ENCODE results near the gene COG7. TPM values are rescaled to one million over a fixed set of nuclear protein-coding genes. Genes with fewer than 3 reads are reported as not detected.

COG7 gene
- polyA plus RNA-seq, 1 experiment: 31.2 TPM

DNA sequence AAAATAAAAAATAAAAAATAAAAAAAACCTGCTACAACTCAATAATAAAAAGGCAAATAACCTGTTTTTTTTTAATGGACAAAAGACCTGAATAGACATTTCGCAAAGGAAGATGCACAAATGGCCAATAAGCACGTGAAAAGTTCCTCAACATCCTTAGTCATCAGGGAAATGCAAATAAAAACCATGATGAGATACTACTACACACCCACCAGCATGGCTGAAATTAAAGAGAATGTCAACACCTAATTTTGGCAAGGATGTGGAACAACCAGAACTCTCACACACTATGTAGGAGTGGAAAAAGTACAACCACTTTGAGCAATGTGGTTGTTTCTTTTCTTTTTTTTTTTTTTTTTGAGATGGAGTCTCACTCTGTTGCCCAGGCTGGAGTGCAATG lies 24.6 kb downstream of the COG7 start:
- no peak for DNase-seq (ENCODE audit: low read depth)
- TF ChIP-seq, protein P1, sequence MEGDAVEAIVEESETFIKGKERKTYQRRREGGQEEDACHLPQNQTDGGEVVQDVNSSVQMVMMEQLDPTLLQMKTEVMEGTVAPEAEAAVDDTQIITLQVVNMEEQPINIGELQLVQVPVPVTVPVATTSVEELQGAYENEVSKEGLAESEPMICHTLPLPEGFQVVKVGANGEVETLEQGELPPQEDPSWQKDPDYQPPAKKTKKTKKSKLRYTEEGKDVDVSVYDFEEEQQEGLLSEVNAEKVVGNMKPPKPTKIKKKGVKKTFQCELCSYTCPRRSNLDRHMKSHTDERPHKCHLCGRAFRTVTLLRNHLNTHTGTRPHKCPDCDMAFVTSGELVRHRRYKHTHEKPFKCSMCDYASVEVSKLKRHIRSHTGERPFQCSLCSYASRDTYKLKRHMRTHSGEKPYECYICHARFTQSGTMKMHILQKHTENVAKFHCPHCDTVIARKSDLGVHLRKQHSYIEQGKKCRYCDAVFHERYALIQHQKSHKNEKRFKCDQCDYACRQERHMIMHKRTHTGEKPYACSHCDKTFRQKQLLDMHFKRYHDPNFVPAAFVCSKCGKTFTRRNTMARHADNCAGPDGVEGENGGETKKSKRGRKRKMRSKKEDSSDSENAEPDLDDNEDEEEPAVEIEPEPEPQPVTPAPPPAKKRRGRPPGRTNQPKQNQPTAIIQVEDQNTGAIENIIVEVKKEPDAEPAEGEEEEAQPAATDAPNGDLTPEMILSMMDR (IDR thresholded peaks at IDR 0.05; ENCODE audit: insufficient read depth, low read depth, low read length): no peak
- ChIA-PET POLR2A (no interaction called here), CTCF (no interaction called here)
- no peaks in the 10 kb centered on the region for H3K27me3 ChIP-seq (ENCODE audit: control insufficient read depth, insufficient read depth, low read length)
- no peak overlapping the region for H3K4me3 ChIP-seq (ENCODE audit: low read depth, low read length)
- H3K36me3 ChIP-seq (ENCODE audit: control insufficient read depth, insufficient read depth, low read length): peaks cover 9% of the 10 kb centered on the region

DNA sequence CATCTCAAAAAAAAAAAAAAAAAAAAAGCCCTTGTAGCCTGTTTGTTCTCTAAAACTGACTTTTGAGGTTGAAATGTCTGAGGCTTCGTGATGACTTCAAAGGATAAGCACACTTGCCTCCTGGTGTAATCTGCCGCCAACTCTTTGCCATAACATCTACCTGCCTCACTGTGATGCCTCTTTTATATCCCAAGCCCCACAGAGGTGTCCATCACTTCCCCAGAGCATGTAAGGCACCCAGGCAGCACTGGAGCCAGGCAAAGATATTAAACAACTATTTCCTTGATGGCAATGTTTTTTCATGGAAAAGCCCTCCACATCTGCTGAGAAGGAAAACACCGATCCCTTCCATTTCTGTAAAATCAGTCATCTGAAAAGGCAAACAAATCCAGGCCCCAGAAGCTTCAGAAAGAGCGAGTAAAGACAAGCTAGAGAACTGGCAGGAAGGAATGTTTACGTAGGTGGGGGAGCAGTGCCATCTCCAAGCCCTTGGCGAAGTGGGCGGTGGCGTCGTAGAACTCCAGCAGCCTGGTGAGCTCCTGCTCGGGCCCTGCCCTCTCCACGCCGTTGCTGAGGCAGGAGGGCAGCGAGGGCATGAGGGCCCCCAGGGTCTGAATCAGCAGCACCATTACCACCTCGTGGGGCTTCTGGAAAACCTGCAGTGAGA lies 28.6 kb downstream of the COG7 start:
- H3K36me3 ChIP-seq (ENCODE audit: control insufficient read depth, insufficient read depth, low read length): peaks cover 4% of the 10 kb centered on the region; the same call in 1 of the 2 replicates
- POLR2A ChIA-PET: no interaction called here

DNA sequence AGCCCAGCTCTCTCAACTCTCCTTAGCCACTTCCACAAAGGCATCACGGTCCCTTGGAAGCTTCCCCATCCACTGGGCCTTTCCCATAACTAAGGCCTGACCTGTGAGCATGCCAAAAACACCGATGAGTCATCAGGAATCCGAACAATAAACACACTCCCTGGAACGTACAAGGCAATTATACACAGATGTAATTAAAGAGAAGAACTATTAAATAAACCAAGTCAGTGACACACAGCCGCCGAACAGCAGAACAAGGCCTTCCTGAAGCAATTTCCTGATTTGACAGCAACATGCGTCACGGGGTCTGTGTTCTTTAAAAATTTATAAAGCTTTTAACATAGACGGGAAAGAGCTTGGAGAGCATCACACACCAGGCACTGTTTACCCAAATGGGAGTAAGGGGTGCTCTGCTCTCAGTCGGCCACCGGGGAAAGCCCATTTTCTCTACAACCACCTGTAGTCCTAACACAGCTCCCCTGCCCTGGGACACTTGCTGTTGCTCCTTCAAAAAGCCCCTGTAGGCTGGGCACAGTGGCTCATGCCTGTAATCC lies 29.4 kb downstream of the COG7 start:
- CTCF ChIA-PET: interaction anchor here (1.0 to 4.8 kb wide), 5 partner anchors 9 to 242 kb away, joined by 3 to 59 read pairs (median 5); no protein-coding TSS in a partner anchor

More for the DNA sequence above, 28.6 kb downstream of the COG7 start:
- Histone ChIP-seq H3K27me3 (ENCODE audit: control insufficient read depth, insufficient read depth, low read length) (no peaks in the 10 kb centered on the region), H3K4me3 (ENCODE audit: low read depth, low read length) (no peak overlapping the region)
- TF ChIP-seq, protein P1 (IDR thresholded peaks at IDR 0.05; ENCODE audit: insufficient read depth, low read depth, low read length): no peak
- CTCF ChIA-PET: interaction anchor here (1.0 to 4.8 kb wide), 6 partner anchors 10 to 243 kb away, joined by 3 to 59 read pairs (median 5); partner anchors contain the start of gene SCNN1G
- no peak for DNase-seq (ENCODE audit: low read depth)

DNA sequence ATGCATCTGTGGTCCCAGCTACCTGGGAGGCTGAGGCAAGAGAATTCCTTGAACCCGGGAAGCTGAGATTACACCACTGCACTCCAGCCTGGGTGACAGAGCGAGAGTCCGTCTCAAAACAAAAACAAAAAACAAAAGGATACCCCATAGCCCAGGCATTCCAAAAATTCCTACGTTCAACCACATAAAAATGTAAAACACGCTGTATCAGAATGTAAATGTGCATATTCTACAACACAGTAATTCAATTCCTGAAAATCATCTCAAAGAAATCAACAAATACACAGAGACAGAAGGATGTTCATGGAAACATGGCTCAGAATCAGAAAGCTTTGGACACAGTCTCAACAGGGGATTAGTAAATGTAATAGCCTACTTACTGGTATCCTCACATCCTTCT lies 33.0 kb downstream of the COG7 start:
- Histone ChIP-seq H3K27me3 (ENCODE audit: control insufficient read depth, insufficient read depth, low read length) (no peaks in the 10 kb centered on the region), H3K36me3 (ENCODE audit: control insufficient read depth, insufficient read depth, low read length) (peaks cover 6% of the 10 kb centered on the region), H3K4me3 (ENCODE audit: low read depth, low read length) (no peak overlapping the region)
- no peak for DNase-seq (ENCODE audit: low read depth)
- CTCF ChIA-PET: interaction anchor here (1.4 to 1.6 kb wide), 2 partner anchors 14 to 15 kb away, joined by 5 to 6 read pairs; no protein-coding TSS in a partner anchor
- POLR2A ChIA-PET: no interaction called here
- TF ChIP-seq, protein P1 (IDR thresholded peaks at IDR 0.05; ENCODE audit: insufficient read depth, low read depth, low read length): no peak

More for the DNA sequence above, 29.4 kb downstream of the COG7 start:
- Histone ChIP-seq H3K4me3 (ENCODE audit: low read depth, low read length) (no peak overlapping the region), H3K27me3 (ENCODE audit: control insufficient read depth, insufficient read depth, low read length) (no peaks in the 10 kb centered on the region), H3K36me3 (ENCODE audit: control insufficient read depth, insufficient read depth, low read length) (peaks cover 4% of the 10 kb centered on the region; the same call in 1 of the 2 replicates)
- TF ChIP-seq, protein P1 (IDR thresholded peaks at IDR 0.05; ENCODE audit: insufficient read depth, low read depth, low read length): no peak
- peak; percentile 97 for DNase-seq (ENCODE audit: low read depth)
- POLR2A ChIA-PET: no interaction called here

DNA sequence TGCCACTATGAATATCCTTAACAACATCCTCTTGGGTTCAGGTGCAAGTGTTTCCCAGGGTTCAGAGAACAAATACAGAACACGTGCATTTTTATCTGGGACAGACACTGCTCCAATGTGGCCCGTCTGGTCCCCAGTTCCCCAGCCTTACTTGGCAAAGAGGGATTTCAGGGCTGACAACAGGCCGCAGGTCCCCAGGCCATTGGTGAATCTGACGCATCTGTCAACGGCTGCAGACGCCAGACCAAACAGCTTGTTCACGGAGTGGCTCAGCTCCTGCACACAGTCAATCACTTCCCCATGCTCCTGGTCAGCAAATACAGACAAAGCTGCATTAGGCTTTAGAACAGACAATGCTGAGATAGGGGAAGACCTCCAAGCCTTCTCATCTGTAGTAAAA lies 36.2 kb downstream of the COG7 start:
- TF ChIP-seq, protein P1 (IDR thresholded peaks at IDR 0.05; ENCODE audit: insufficient read depth, low read depth, low read length): no peak
- Histone ChIP-seq H3K27me3 (ENCODE audit: control insufficient read depth, insufficient read depth, low read length) (no peaks in the 10 kb centered on the region), H3K36me3 (ENCODE audit: control insufficient read depth, insufficient read depth, low read length) (peaks cover 4% of the 10 kb centered on the region), H3K4me3 (ENCODE audit: low read depth, low read length) (no peak overlapping the region)
- no peak for DNase-seq (ENCODE audit: low read depth)
- CTCF ChIA-PET: no interaction called here
- POLR2A ChIA-PET: no interaction called here

Data from BJ (cell line).